Upper lobe of right lung (tissue), 1 donor: ENCODE results near the gene TMEM44. TPM values are rescaled to one million over a fixed set of nuclear protein-coding genes. Genes with fewer than 3 reads are reported as not detected.

ENCODE experiments used
- ATAC-seq: fragments of 200-7000 bp; cut with Tn5 transposase; one replicate; pipeline ENCODE4 v1.9.1; 2020; ENCODE audit warnings: mild to moderate bottlenecking, moderate library complexity
- DNase-seq: peaks from one replicate; pipeline ENCODE4 v3.0.0-alpha.2; 2020
- H3K27ac ChIP-seq: fragments of 200-600 bp; one replicate; pipeline ENCODE4 v1.8.0; 2022
- H3K27me3 ChIP-seq: fragments of 200-600 bp; one replicate; pipeline ENCODE4 v1.8.0; 2022; ENCODE audit warnings: mild to moderate bottlenecking
- H3K36me3 ChIP-seq: fragments of 200-600 bp; one replicate; pipeline ENCODE4 v1.8.0; 2022
- H3K4me1 ChIP-seq: fragments of 200-600 bp; one replicate; pipeline ENCODE4 v1.8.0; 2022
- H3K4me3 ChIP-seq: fragments of 200-600 bp; one replicate; pipeline ENCODE4 v1.8.0; 2022; ENCODE audit warnings: mild to moderate bottlenecking
- H3K9me3 ChIP-seq: fragments of 200-600 bp; one replicate; pipeline ENCODE4 v1.8.0; 2022
- intact Hi-C: fragments of 100-400 bp; cut with DNase I; formaldehyde crosslinking; loops from one replicate; pipeline ENCODE4 v1.11.0; 2022
- total RNA-seq: library from RNA; stranded (reverse); fragmentation: NEBNext Ultra II Directional; extraction: Animal tissue kit (Norgen Biotek cat#: 25700); gene quantifications from one replicate; pipeline ENCODE4 v1.2.1, GENCODE V29; 2021
- TF ChIP-seq, protein P1 (sequence below): fragments of 200-600 bp; IDR thresholded peaks from one replicate; pipeline ENCODE4 v1.8.0; 2022; ENCODE audit warnings: antibody characterized with exemption
- donor health status: DM: no; HTN: yes; CAD: no; lungs with severe emphysema.

Gene TMEM44
- total RNA-seq, 1 donor from 2014 or later = 25.3 TPM

DNA sequence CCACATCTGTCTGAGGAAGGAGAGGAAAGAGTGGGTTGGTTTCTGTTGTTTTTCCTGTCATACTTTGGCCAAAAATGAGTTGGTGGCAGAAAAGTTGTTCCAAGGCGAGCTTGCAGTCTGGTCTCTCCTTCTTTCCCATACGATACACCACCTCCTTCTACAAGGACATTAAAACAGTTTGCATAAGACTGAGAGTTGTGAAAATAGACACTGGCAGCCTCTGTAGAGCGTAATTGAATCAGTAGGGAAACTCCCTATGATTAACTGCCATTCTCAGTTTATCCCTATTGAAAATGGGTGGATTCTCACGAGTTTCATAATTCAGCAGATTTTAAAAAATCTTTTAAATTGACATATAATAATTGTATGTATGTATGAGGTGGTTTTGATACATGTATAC is 42.5 kb upstream of the TMEM44 start:
- intact Hi-C loops = no loop called here
- no peak for ATAC-seq
- TF ChIP-seq, protein P1, sequence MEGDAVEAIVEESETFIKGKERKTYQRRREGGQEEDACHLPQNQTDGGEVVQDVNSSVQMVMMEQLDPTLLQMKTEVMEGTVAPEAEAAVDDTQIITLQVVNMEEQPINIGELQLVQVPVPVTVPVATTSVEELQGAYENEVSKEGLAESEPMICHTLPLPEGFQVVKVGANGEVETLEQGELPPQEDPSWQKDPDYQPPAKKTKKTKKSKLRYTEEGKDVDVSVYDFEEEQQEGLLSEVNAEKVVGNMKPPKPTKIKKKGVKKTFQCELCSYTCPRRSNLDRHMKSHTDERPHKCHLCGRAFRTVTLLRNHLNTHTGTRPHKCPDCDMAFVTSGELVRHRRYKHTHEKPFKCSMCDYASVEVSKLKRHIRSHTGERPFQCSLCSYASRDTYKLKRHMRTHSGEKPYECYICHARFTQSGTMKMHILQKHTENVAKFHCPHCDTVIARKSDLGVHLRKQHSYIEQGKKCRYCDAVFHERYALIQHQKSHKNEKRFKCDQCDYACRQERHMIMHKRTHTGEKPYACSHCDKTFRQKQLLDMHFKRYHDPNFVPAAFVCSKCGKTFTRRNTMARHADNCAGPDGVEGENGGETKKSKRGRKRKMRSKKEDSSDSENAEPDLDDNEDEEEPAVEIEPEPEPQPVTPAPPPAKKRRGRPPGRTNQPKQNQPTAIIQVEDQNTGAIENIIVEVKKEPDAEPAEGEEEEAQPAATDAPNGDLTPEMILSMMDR = no peak

DNA sequence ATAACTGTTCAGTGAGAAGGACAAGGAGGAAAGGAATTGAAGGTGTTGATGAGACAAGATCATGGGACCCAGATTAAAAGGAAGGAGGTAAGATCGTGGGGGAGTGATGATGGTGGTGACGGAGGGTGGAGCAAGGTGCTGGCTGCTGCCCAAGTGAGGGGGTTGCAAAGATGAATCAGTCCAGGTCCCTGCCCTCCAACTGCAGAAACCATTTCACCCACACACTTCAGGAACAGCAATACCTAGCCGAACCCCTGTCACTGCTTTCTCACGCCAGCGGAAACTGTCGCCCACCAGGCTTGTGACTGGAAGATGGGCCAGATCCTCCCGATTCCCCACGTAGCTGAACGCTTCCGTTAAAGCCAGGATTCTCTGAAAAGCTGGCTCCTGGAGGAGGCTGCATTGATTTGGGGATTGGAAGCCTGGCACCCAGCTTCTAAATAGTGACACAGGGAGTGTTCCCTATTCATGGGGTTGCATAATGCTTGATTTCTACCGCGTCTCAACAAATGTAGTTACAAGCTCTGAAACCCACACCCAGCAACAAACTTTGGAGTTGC is 41.9 kb upstream of the TMEM44 start:
- H3K27ac ChIP-seq = no peak overlapping the region
- no peaks in the 10 kb centered on the region for H3K9me3 ChIP-seq
- peaks cover under 1% of the 10 kb centered on the region for H3K36me3 ChIP-seq
- DNase-seq (no peak), ATAC-seq (no peak)
- H3K4me1 ChIP-seq = peaks cover 15% of the 10 kb centered on the region
- intact Hi-C loops = no loop called here
- H3K4me3 ChIP-seq = no peak overlapping the region
- TF ChIP-seq, protein P1 = no peak
- H3K27me3 ChIP-seq = peaks cover 4% of the 10 kb centered on the region

More for the DNA sequence above, 42.5 kb upstream of the TMEM44 start:
- DNase-seq = no peak
- no peak overlapping the region for H3K4me3 ChIP-seq
- no peaks in the 10 kb centered on the region for H3K9me3 ChIP-seq
- H3K27me3 ChIP-seq = peaks cover 4% of the 10 kb centered on the region
- peaks cover 12% of the 10 kb centered on the region for H3K4me1 ChIP-seq
- H3K36me3 ChIP-seq = no peaks in the 10 kb centered on the region
- H3K27ac ChIP-seq = no peak overlapping the region

DNA sequence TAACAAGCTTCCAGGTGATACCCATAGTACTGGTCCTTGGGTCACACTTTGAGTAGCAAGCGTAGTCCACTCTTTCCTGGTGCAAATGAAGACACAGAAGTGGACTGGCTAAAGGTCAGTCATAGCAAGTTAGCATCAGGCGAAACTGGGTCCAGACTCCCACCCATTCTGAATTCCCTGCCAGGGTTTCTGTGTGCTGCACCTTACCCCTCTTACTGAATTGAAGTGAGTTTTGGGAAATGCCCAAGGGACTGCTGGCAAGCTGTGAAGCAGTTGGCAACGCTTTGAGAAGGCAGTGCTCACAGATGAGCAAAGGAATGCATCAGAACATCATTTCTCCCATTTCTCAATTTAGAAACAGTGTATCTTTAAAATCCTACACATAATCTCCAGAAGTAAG is 40.5 kb upstream of the TMEM44 start:
- H3K36me3 ChIP-seq = peaks cover 15% of the 10 kb centered on the region
- ATAC-seq (no peak), DNase-seq (no peak)
- H3K27me3 ChIP-seq = peaks cover 4% of the 10 kb centered on the region
- H3K27ac ChIP-seq = no peak overlapping the region
- no peak overlapping the region for H3K4me3 ChIP-seq
- intact Hi-C loops = no loop called here
- peaks cover 15% of the 10 kb centered on the region for H3K4me1 ChIP-seq
- TF ChIP-seq, protein P1 = no peak
- H3K9me3 ChIP-seq = no peaks in the 10 kb centered on the region

DNA sequence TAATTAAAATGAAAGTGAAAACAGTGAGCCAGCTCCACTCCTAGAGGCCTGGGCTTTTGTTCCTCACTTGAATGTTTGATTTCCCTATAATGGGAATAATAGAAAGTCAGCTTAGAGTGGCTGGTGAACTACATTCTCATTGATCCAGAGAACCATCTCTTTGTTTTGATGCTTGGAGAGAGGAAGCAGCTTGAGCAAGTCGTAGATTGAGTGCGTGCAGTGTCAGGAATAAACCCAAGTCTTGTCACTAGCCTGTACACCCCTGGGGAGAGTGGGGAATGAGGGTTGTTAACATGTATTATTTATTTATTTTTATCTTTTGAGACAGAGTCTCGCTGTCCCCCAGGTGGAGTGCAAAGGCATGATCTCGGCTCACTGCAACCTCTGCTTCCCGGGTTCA is 39.7 kb upstream of the TMEM44 start:
- ATAC-seq (no peak), DNase-seq (no peak)
- TF ChIP-seq, protein P1 = no peak
- Histone ChIP-seq H3K27ac (peak overlapping the region; percentile 98), H3K4me1 (peaks cover 15% of the 10 kb centered on the region), H3K9me3 (no peaks in the 10 kb centered on the region), H3K4me3 (peak overlapping the region; percentile 90), H3K27me3 (peaks cover 4% of the 10 kb centered on the region), H3K36me3 (peaks cover 23% of the 10 kb centered on the region)
- intact Hi-C loops = no loop called here

DNA sequence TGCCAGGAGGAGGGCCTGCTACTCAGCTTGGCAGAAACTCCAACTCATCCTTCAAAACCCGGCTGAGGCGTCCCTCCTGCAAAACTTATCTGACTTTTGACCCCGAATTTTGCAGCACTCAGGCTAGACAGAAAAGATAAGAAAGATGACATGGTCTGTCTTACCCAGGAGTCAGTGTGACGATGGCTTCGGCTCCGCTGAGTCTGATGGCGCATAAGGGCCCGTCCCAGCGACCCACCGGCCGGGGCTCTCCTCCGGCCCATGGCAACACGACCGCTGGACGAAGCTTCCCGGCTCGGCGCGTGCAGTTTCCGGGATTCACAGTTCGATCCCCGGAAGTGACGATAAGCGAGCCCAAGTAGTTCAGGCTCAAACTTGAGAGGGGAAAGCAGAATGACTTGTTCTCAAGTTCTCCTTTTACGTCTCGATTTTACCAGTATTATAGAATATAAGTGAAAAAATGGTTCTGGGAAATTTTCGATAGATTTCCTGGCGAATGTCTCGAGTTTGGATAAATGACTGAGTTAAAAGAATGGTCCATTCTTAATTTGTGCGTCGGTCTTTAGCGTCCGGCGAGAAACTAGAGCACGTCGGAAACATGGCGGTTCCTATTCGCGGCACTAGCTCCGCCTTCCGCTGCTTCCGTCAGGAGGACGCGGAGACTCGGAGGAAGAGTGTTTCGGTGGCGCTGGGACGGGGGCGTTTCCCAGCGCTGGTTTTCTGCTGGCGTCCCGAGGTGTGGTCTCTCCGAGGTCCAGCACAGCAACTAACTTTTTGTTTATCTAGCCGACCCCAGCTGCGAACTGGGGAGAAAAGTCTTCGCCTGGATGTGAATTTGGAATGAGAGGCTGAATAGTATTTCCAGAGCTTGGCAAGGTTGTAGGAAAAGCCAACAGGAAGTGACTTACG is 38.9 kb upstream of the TMEM44 start, which contains the start of gene LSG1:
Gene LSG1 (minus strand): TSS at position 292 of the 909 bp plus-strand sequence. CDS start 29 bp downstream, at position 263.
- DNase-seq (peak; percentile 95), ATAC-seq (peak; percentile 98)
- intact Hi-C loops = no loop called here
- Histone ChIP-seq H3K27me3 (peaks cover 4% of the 10 kb centered on the region), H3K4me3 (peak within 1 kb of the TSS; percentile 90), H3K27ac (peak within 1 kb of the TSS; percentile 98), H3K9me3 (no peaks in the 10 kb centered on the region), H3K4me1 (peaks cover 15% of the 10 kb centered on the region), H3K36me3 (peaks cover 24% of the 10 kb centered on the region)
- TF ChIP-seq, protein P1 = no peak
